Coronary artery (tissue), 2 donors: ENCODE results near the gene CDH13.

Source experiments
- DNase-seq: peaks from one replicate; pipeline ENCODE4 v3.0.0-alpha.2; 2017; ENCODE audit warnings: low spot score
- H3K27ac ChIP-seq, 2 donors: fragments of 200-600 bp; sonication (generic); one replicate each; pipeline ENCODE4 v1.5.1; 2016 to 2019
- H3K4me3 ChIP-seq: fragments of 200-600 bp; sonication (generic); 2 replicates; pipeline ENCODE4 v1.5.1; 2016; ENCODE audit warnings: mild to moderate bottlenecking, moderate library complexity
- CTCF ChIP-seq: fragments of 200-600 bp; sonication (generic); IDR thresholded peaks from one replicate; pipeline ENCODE4 v1.5.1; 2019; ENCODE audit warnings: antibody characterized with exemption

Gene CDH13

DNA sequence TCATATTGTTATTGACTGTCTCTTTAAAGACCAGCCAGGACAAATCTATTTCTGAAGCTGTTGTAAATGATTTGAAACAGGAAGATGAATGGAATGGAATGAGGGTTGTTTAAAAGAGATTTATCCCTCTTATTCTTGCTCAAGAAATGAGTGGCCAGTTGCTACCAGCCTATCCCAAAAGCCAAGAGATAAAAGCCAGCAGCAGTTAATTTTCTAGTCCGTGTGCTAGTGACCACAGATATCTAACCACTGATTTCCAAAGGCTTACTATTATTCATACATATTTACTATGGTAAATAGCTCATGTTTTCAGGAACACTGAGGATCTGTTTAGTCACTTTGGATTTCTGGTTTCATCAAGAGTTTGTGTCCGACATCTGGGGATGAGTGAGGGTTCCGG is 105.7 kb downstream of the CDH13 start:
- no peak for TF ChIP-seq CTCF
- Histone ChIP-seq H3K4me3 (no peak overlapping the region), H3K27ac (no peak overlapping the region)
- DNase-seq = no peak

DNA sequence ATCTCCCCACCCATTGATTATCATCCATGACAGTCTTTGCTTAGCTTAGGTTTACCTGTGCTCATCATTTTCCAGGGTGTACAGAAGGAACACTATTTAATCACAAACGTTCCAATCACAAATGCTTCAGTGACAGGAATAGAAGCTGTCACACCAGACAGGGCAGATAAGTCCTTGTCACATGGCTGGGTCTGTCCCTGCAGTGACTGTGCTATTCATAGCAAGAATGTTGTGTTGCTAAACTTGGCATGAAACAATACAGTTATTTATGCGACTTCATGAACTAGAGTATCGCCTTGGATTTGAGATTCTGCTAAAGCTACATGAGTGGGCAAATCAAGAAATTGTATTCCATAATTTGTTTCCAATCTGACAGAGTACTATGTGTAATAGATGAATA is 108.4 kb downstream of the CDH13 start:
- no peak for TF ChIP-seq CTCF
- Histone ChIP-seq H3K27ac (peak overlapping the region; percentile 78 to 81), H3K4me3 (peak overlapping the region; percentile 28)
- no peak for DNase-seq

GRCh38 chr16:82735673-82736091 is 108.9 kb downstream of the CDH13 start:
- Histone ChIP-seq H3K4me3 (peak overlapping the region; percentile 28), H3K27ac (peak overlapping the region; percentile 78 to 81)
- no peak for DNase-seq
- TF ChIP-seq CTCF = no peak

DNA sequence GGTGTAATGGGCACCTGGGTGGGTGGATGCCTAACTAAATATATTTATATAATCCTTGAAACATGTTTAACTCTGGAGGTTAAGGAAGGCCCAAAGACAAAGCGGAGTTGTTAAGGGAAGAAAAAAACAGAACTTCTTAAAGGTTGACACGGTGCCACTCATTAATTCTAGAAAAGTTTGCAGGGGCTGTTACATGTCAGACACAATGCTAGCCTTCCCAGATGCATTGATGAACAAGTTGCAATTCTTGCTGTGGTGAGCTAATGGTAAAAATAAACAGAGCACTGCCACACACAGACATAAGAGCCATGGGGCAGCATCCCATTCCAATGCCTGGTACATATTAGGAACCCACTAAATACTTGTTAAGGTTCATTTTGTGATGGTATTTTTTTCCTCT is 109.5 kb downstream of the CDH13 start:
- peak overlapping the region; percentile 78 to 81 for H3K27ac ChIP-seq
- H3K4me3 ChIP-seq = peak overlapping the region; percentile 28
- DNase-seq = no peak
- no peak for TF ChIP-seq CTCF

DNA sequence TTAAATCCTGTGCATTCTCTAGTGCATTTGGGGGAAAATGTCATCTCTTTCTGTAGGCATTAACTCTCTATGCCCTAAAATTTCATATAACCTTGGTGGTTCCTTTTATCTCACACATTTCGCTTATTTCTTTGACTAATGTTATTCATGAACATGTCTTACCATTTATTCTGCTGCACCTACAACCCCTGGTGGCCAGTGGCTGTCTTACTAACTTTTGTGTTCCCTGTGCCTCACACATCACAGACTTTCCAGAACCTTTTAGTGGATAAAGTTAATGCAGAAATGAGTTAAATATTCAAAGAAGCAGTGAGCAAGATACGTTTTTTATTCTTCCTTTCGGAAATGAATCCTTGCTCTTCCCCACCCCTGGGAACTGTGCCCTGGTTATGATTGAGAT is 111.9 kb downstream of the CDH13 start:
- Histone ChIP-seq H3K27ac (no peak overlapping the region), H3K4me3 (no peak overlapping the region)
- TF ChIP-seq CTCF = no peak
- no peak for DNase-seq

GRCh38 chr16:82741073-82741615 is 114.4 kb downstream of the CDH13 start:
- DNase-seq = no peak
- no peak overlapping the region for H3K4me3 ChIP-seq
- H3K27ac ChIP-seq = no peak overlapping the region
- TF ChIP-seq CTCF = no peak

GRCh38 chr16:82744958-82745357 is 118.2 kb downstream of the CDH13 start:
- Histone ChIP-seq H3K4me3 (no peak overlapping the region), H3K27ac (no peak overlapping the region)
- no peak for TF ChIP-seq CTCF
- DNase-seq = no peak
